HG02763 (cell line): Measurements from ENCODE around the gene LMF1.

Experiments
- ATAC-seq: cut with Tn5 transposase; IDR thresholded peaks from one replicate; pipeline ENCODE4 v1.9.1; 2021; ENCODE audit warnings: mild to moderate bottlenecking, moderate library complexity; ENCODE audit not compliant: unreplicated experiment

LMF1 gene

DNA sequence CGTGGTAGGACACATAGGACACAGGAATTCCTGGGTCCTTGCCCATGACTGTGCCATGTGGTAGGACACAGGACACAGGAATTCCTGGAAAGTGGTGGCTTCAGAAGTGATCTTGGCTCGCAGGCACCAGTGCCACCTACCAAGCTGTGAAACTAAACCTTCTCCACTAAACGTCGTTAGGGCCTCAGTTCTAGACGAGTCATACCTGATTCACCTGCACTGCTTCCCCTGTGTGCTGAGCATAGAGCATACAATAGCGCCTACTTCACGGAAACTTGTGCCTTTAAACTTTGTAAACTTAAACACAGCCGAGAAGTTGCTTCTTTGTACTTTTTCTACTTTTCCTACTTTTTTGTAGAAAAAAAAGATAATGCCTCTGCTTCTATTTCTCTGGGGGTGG is 15.6 kb upstream of the LMF1 start:
- ATAC-seq = no peak

GRCh38 chr16:985646-986400 is 15.0 kb upstream of the LMF1 start:
- no peak for ATAC-seq

DNA sequence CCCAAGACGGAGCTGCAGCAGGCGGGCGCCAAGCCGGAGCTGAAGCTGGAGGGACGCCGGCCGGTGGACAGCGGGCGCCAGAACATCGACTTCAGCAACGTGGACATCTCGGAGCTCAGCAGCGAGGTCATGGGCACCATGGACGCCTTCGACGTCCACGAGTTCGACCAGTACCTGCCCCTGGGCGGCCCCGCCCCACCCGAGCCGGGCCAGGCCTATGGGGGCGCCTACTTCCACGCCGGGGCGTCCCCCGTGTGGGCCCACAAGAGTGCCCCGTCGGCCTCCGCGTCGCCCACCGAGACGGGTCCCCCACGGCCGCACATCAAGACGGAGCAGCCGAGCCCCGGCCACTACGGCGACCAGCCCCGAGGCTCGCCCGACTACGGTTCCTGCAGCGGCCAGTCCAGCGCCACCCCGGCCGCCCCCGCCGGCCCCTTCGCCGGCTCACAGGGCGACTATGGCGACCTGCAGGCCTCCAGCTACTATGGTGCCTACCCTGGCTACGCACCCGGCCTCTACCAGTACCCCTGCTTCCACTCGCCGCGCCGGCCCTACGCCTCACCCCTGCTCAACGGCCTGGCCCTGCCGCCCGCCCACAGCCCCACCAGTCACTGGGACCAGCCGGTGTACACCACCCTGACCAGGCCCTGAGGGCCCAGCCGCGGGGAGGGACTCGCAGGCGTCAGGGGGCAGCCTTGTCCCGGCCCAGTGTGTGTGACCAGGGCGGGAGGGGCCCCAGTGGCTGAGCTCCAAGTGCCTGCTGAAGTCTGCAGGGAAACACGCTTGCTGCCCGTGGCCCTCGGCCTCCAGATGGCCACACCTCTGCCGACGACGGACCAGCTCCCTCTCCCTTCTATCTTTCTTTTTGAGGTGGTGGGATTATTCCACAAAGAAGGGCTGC is 14.2 kb upstream of the LMF1 start:
- ATAC-seq = no peak

GRCh38 chr16:984121-984694 is 13.4 kb upstream of the LMF1 start:
- ATAC-seq = no peak

- ATAC-seq = no peak
Observed at GRCh38 chr16:983044-984030, 12.6 kb upstream of the LMF1 start.

GRCh38 chr16:982145-983043 is 11.6 kb upstream of the LMF1 start:
- ATAC-seq = no peak

GRCh38 chr16:981695-982144 is 10.9 kb upstream of the LMF1 start, which contains the start of gene SOX8:
Gene SOX8, plus strand, starts transcription at chr16:981770. Its CDS starts 153 bp downstream, at chr16:981923.
- no peak for ATAC-seq

GRCh38 chr16:980595-980854 is 9.7 kb upstream of the LMF1 start:
- no peak for ATAC-seq

DNA sequence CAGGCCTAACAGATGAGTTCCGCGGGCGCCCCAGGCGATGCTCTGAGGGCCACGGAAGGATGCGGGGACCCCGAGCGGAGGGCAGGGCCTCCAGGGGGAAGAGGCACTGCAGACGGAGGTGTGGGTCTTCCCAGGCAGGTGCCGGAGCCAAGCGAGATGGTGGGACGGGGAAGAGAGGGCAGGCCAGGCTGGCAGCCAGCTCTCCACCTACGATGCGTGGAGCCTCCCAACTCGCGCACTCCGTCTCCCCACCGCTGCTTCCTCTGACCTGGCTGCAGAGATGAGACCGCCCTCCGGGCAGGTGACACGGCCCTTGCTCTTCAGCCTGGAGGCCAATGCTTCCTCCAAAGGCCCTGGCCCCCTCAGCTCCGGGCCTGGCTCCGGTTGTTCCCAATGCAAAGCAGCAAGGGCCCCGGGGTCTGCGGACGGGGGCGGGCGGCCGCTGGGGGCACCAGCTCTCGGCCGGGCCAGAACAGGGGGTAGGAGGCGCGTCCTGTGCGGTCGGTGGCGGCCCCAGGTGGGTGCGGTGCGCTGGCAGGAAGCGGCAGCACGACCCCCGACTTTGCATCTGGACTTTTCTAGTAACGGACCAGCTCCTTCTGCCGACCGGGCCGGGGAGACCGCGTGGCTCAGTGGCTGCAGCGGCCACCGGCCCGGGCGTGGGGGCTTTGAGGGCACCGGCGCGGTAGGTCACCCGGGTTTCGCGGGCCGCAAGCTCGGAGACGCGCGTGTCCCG is 9.2 kb upstream of the LMF1 start:
- no peak for ATAC-seq

- ATAC-seq = no peak
Observed at GRCh38 chr16:979147-979546, 8.4 kb upstream of the LMF1 start.

DNA sequence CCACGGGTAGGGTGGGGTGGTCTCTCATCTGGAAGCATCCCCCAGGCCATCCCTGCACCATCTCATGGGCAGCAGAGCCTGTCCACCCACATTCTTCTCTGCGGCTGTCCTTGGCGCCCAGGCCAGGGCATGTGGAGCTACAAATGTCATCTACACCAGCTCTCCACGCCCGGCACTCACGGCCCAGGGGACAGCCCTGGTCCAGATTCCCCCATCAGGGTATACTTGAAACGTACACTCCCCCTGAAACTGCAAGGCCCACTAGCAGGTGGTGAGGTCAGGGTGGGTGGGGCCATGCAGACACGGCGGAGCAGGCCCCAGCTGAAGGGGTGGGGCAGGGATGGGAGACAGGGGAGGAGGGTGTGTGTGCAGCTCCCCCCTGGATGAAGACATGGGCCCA is 7.6 kb upstream of the LMF1 start:
- ATAC-seq = no peak

DNA sequence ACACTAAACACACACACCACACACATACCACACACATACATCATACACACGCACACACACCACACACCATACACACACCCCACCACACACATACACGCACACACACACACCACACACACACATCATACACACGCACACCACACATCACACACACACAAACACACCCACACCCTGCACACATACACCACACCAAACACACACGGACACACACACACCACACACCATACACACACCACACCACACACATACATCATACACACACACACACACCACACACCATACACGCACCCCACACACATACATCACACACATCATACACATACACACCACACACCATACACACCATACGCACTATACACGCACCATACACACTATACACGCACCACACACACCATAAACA is 7.1 kb upstream of the LMF1 start:
- ATAC-seq = no peak

DNA sequence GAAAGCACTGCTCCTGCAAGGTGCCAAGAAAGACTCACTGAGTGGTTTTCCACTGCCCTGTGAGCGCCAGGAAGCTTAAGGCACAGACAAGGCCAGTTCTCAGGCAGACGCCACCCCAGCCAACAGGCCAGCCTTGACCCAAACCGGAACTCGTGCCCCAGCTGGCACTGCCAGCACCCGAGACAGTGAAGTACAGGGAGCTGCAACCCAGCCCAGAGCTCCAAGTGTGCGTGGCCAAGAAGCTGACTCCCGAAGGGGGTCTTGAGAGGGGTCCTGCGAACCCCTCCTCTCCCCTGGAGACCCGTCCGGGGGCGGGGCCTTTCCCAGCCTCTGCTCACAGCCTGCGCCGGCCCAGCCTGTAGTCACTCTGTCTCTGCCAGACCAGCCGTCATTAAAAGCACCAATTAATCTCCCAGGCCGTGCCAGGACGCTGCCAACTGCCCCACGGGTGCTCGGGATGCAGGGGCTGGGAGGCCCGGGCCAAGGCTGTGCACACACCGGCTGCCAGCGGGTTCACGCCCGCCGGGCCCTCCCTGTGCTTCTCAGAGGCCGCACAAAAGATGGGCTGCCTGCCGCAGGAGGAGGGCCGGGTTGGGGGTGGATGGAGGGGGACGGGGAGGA is 6.4 kb upstream of the LMF1 start:
- no peak for ATAC-seq

DNA sequence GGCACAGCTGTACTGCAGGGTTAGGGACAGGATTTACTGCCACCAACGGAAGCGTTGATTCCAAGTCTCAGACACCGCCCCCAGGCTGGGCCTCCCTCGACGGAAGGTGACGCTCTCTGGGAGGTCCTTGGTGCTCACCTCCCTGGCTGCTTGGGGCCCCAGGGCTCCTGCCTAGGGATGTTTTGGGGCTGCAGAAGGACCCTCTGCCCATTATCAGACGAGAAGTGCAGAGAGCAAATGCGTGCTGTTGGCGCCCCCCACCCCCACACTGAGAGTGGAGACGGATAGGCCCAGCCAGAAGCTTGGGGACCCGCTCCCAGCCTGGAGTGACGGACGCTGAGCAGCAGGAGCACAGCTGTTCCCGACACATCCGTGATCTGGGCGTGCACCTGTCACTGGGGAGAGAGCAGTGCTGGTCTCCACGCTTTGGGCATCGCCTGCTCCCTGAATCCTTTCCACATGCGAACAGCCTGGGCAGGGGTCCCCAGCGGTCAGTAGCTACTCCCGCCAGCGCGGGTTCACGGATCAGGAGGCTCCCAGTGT is 5.7 kb upstream of the LMF1 start:
- ATAC-seq = no peak

- ATAC-seq = no peak
Observed at GRCh38 chr16:975291-975690, 4.5 kb upstream of the LMF1 start.

- no peak for ATAC-seq
Observed at GRCh38 chr16:974611-975261, 4.0 kb upstream of the LMF1 start.

DNA sequence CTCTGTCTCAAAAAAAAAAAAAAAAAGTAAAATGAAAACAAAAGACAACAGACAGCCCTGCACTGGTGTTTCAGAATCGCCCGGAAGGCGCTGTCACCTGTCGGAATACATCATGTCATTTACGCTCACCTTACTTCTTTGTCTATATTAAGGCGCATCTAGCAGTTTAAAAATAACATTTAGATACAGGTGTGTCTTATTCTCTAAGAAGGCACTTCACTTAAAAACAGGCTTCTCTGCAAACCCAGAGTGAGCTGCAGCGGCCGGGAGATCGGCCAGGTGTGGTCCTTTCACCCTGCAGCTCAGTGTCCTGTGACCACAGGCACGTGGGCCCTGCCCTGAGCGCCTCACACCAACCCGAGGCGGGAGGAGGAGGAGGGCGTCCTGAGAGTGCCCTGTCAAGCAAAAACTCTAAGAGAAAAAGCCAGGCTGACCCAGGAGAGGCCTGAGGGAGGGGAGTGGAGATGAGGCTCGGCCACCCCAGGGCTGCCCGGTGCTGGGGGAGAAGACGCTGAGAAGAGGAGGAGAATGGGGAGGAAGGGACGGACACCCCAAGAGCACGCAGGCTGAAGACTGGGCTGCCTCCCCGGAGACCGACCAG is 3.3 kb upstream of the LMF1 start:
- ATAC-seq = no peak
